HS-27A (cell line): Measurements from ENCODE around the gene NAGS.
"Not testable (repeated sequence)": the region's sequence is repeated elsewhere in the genome, so short reads cannot be mapped to it uniquely, and the experiment has no call there.

Experiments used
- DNase-seq: peaks from one replicate; pipeline ENCODE4 v3.0.0-alpha.2; 2012; ENCODE audit warnings: low read depth, missing footprints

NAGS gene

GRCh38 chr17:44006598-44007345, 2.4 kb downstream of the NAGS start:
- peak; percentile 71 for DNase-seq

- DNase-seq, result no peak
These were observed 3.2 kb downstream of the NAGS start for GRCh38 chr17:44007346-44008204.

- DNase-seq, result no peak
These were observed 3.9 kb downstream of the NAGS start for GRCh38 chr17:44008205-44008909.

- DNase-seq, result no peak
These were observed 6.7 kb downstream of the NAGS start for GRCh38 chr17:44010966-44011647.

GRCh38 chr17:44011876-44012275, 7.5 kb downstream of the NAGS start:
- DNase-seq, result no peak

GRCh38 chr17:44012391-44012790, 8.0 kb downstream of the NAGS start:
- DNase-seq, result no peak

- no peak for DNase-seq
These were observed 8.5 kb downstream of the NAGS start for GRCh38 chr17:44012874-44013273.

- no peak for DNase-seq
These were observed 9.7 kb downstream of the NAGS start for GRCh38 chr17:44014133-44014436.

GRCh38 chr17:44014437-44015172, 10.2 kb downstream of the NAGS start, which contains the start of gene TMEM101:
TSS of gene TMEM101 (minus strand) at chr17:44014963. CDS start at chr17:44014952, 11 bp downstream.
- peak; percentile 51 for DNase-seq

- not testable (repeated sequence) for DNase-seq
These were observed 16.8 kb downstream of the NAGS start for GRCh38 chr17:44021227-44021626.

- DNase-seq, result no peak
These were observed 17.8 kb downstream of the NAGS start for GRCh38 chr17:44022246-44022645.

- DNase-seq, result no peak
These were observed 19.3 kb downstream of the NAGS start for GRCh38 chr17:44023545-44024270.

GRCh38 chr17:44024271-44024663, 19.8 kb downstream of the NAGS start:
- DNase-seq, result no peak

- no peak for DNase-seq
These were observed 20.4 kb downstream of the NAGS start for GRCh38 chr17:44024853-44025252.

- no peak for DNase-seq
These were observed 25.3 kb downstream of the NAGS start for GRCh38 chr17:44029736-44030135.

GRCh38 chr17:44030482-44030881, 26.1 kb downstream of the NAGS start:
- DNase-seq, result no peak

GRCh38 chr17:44033861-44034408, 29.5 kb downstream of the NAGS start:
- DNase-seq, result no peak

- not testable (repeated sequence) for DNase-seq
These were observed 30.3 kb downstream of the NAGS start for GRCh38 chr17:44034688-44035087.

GRCh38 chr17:44037471-44037870, 33.0 kb downstream of the NAGS start:
- DNase-seq, result no peak

GRCh38 chr17:44038604-44039011, 34.2 kb downstream of the NAGS start:
- no peak for DNase-seq
